Activated naive CD4-positive, alpha-beta T cell treated with Interleukin-2 at 50 U/mL for 16 hours (primary cell): ENCODE results near the gene MED29.

ENCODE experiments used
- DNase-seq: peaks from one replicate; pipeline ENCODE4 v3.0.0-alpha.2; 2020

Gene MED29

DNA sequence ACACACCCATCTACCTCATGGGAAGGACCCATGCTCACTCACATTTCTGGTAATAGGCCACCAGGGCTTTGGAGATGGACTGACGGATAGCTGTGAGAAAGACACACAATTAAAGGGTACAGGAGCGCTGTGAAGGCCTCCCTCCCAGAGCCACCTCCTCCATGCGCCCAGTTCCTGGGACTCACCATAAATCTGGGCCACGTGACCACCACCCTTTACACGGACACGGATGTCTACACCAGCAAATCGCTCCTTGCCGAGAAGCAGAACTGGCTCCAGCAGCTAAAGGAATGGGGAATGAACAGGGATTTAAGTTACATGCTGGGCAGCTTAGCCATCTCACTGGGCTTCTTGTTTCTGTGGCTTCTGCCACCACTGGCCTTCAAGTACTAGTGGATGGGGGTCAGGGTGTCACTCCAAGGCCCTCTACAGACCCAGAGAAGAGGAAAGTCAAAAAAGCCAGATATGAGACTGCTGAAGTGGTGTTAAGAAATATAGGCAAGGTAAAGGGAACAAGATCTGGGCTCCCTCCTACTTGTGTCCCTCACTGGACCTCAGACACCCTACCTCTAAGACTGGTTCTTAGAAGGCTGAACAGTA lies 42.4 kb downstream of the MED29 start:
- no peak for DNase-seq

DNA sequence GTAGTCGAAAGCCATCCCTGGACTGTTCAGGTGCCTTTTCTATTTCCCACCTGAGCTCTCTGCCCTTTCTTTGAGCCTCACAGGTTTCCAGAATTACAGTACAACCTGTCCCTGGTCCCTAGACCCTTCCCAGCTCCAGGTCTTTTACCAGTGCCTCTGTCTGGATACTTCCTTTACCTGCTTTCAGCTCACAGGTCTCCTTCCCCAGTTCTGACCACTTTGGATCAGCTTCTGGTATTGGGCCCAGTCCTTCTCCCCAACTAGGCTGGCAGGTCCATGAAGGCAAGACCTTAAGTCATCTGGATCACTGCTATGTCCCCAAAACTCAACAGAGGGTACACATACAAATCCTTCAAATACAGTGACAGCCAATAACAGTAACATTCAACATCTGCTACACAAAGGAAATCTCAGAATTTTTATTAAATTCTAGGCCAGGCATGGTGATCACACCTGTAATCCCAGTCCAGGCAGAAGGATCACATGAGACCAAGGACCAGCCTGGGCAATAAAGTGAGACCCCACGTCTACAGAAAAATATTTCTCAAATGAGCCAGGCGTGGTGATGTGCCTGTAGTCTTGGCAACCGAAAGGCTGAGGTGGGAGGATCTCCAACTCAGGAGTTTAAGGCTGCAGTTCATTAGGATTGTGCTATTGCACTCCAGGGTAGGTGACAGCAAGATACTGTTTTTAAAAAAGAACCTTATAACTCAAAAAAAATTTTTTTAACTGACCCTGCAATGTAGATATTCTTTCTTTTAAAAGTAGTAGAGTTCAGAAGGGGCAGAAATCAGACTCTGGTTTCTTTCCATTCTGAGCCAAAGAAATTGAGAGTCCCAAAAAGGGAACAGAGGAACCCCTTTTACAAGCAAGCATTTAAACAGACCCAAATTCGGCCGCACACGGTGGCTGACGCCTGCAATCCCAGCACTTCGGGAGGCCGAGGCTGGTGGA lies 43.2 kb downstream of the MED29 start:
- no peak for DNase-seq

DNA sequence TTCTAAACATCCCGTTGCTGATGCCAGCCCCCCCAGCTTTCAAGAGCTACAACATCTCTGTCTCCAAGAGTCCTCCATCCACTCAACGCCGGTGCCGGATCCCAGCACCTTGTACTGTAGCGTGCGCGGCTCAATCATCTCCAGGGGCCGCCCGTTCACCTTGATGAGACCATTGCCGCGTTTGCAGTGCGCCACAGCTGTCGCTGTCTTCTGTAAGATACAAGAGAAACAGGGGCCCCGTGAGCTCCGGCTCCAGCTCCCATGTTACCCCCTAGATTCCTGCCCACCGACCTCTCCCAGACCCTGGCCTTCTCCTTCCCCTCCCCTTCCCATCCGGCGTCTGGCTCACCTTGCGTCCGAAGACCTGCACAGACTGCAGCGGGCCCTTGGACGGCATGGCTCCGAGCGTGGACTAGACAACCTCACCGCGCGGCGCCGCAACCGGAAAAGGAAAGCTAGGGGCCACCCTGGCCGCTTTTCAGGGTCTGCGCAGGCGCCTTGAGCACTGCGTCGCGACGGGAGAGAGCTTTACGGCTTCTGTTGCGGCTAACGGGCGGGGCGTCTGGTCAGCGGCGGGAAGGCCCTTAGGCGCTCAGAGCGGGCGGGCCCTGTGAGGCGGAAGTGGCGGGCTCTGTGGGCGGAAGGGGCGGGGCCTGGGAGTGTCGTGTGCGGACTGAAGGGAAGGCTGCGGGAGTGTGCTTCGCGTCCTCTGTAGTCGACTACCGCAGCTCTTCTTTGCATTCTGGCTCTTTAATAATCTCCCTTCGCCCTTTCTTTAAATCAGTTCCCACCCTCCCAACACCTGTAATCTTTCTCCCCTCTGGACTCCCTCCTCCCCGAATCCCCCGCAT lies 44.5 kb downstream of the MED29 start, which contains the start of gene RPS16:
RPS16 (minus strand) TSS at position 451 of the 851 bp plus-strand sequence; CDS start at position 397, 54 bp downstream.
- DNase-seq: peak; percentile 100

DNA sequence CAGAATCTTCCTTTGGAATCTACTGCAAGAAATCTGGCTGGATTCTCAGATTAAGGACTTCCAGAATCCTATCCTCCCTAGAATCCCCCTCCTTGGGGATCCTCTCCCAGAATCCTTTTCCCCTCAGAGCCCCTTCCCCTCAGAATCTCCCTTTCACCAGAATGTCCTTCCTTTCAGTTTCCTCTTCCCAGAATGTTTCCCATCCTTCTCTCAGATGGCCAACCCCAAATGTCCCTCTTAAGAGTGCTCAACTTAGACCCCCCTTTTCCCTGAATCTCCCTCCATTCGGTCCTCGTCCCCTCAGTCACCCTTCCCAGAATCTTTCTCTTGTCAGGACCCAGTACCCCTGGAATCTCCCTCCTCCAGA lies 45.2 kb downstream of the MED29 start:
- no peak for DNase-seq

DNA sequence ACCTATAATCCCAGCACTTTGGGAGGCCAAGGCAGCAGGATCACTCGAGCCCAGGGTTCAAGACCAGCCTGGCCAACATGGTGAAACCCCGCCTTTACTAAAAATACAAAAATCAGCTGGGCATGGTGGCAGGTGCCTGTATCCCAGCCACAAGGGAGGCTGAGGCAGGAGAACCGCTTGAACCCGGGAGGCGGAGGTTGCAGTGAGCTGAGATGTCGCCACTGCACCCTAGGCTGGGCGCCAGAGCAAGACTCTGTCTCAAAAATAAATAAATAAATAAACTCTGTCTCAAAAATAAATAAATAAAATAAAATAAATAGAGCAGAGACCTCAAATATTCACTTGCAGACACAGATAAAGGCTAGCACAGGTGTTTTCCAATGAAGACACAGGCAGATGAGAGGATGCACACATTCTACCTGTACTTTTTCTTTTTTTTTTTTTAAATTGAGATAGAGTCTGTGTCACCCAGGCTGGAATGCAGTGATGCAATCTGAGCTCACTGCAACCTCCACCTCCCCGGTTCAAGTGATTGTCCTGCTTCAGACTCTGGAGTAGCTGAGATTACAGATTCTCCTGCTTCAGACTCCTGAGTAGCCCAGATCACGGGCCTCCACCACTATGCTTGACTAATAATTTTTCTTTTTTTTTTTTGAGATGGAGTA lies 47.2 kb downstream of the MED29 start:
- no peak for DNase-seq

DNA sequence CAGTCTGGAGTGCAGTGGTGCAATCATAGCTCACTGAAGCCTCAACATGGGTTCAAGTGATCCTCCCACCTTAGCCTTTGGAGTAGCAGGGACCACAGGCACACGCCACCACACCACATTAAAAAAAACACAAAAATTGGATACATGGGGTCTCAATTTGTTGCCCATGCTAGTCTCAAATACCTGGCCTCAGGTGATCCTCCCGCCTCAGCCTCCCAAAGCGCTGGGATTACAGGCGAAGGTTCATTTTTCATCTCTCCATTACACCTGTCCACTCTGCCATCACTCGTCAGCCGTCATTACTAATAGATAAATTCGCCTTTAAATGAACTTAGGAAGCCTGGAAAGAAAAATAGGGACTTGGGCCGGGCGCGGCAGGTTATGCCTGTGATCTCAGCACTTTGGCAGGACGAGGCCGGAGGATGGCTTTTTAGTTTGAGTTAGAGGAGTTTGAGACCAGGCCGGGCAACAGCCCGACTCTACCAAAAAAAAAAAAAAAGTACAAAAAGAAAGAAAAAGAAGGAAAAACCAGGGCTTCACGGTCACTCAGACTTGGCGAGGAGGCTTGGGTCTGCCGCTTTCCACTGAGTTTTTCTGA lies 53.5 kb downstream of the MED29 start:
- no peak for DNase-seq

DNA sequence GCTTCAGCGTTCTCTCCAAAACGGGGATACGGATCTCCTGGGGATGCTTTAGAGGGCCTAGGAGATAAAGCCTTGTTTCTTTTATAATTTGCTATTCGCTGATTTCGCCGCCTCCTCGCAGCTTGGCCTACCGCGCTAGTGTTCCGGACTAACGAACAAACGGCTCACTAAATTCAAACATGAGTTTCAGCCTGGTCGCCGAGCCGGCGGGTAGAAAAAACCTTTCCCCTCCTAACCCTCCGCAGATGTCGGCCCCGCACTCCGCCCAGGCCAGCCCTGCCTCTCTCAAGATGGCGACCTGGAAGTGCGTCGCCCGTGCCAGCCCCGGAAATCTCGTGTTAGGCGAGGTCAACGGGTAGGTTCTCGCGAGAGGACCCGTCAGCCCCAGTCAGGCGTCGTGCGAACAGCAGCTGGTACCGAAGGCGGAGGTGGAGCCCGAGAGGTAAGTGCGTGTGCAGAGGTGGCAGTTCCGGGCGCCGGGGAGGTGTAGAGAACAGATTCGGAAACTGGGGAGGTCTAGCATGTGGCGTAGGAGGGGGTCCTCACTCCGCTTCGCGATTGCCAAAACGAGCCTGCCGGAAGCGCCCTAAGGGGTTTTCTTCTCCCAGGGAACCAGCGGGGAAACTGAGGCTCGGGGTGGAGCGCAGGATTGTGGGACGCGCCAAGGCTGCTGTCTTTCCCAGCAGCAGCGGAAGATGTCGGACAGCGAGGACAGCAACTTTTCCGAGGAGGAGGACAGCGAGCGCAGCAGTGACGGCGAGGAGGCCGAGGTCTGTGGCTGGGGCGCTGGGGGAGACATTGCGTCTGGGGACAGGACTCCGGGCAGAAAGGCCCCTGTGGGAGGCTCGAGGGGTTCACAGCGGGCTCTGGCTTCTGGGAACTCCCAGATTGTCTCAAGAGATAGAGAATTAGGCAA lies 54.3 kb downstream of the MED29 start, which contains the start of gene SUPT5H:
SUPT5H (plus strand) TSS at position 387 of the 916 bp plus-strand sequence; CDS start at position 696, 309 bp downstream.
- peak; percentile 97 for DNase-seq

DNA sequence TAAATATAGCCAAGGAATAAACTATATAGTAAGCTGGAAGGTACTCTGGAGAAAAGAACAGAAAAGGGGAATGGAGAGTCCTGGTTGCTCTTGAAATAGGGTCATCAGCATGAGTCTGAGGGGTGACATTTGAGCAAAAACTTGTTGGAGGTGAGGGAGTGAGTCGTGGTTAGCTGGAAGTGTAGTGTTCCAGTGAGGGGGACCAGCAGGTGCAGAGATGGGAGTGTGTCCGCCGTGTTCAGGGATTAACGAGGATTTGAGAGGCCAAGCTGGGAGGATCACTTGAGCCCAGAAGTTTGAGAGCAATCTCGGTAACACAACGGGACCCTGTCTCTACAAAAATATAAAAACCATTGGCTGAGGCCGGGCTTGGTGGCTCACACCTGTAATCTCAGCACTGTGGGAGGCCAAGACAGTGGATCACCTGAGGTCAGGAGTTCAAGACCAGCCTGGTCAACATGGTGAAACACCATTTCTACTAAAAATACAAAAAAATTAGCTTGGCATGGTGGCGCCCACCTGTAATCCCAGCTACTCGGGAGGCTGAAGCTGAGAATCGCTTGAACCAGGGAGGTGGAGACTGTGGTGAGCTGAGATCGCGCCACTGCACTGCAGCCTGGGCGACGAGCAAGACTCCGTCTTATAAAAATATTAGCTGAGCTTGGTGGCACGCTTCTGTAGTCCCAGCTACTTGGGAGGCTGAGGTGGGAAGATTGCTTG lies 55.3 kb downstream of the MED29 start:
- DNase-seq: no peak

DNA sequence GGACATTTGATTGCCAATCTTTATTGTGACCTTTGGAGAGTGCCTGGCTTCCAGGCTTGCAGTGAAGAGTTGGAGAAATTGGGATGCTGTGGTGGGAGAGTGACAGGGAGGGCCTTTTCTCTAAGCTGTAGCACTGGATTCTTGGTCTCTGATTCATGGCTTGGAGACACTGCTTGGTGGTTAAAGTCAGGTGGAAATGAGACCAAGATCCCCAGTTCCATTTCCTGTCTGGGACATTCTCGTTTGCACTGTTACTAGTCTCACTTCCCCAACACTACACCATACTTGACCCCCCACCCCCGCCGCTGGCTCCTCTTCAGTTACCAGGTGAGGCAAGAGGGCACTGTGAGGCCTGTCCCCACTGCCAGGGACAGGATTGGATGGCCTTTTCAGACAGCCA lies 57.1 kb downstream of the MED29 start:
- no peak for DNase-seq

DNA sequence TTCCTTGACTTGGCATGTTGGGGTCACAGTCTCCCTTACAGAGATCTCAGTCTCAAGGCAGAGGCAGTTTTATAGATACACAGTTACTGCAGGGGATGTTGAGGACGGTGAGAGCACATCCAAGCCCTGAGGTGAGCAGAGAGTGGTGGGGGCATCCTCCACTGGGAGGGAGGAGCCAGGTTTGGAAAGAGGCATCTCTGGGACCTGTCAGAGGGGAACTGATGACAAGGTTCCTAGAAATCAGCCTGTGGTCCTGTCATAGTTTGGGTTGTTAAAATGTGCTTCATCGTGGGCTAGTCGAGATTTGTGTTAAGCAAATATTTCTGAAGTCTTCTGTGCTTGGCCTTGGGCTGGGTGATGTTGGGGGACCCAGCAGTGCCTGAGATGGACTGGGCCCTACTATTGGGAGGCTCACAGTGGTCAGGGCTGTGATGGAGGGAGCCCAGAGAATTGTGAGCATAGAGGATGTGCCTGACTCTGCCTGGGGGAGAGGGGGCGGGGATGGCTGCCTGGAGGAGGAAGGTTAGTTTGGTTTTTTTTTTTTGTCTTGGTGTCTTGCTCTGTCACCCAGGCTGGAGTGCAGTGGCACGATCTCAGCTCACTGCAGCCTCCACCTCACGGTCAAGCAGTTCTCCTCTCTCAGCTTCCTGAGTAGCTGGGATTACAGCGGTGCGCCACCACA lies 58.1 kb downstream of the MED29 start:
- DNase-seq: no peak
